NCI-H82 (cell line): Measurements from ENCODE around the gene A1BG.
"Not testable (repeated sequence)": the region's sequence is repeated elsewhere in the genome, so short reads cannot be mapped to it uniquely, and the experiment has no call there.

Experiments
- DNase-seq: peaks from one replicate; lab custom pipeline; 2025; lab: John Stamatoyannopoulos, UW

The A1BG gene

DNA sequence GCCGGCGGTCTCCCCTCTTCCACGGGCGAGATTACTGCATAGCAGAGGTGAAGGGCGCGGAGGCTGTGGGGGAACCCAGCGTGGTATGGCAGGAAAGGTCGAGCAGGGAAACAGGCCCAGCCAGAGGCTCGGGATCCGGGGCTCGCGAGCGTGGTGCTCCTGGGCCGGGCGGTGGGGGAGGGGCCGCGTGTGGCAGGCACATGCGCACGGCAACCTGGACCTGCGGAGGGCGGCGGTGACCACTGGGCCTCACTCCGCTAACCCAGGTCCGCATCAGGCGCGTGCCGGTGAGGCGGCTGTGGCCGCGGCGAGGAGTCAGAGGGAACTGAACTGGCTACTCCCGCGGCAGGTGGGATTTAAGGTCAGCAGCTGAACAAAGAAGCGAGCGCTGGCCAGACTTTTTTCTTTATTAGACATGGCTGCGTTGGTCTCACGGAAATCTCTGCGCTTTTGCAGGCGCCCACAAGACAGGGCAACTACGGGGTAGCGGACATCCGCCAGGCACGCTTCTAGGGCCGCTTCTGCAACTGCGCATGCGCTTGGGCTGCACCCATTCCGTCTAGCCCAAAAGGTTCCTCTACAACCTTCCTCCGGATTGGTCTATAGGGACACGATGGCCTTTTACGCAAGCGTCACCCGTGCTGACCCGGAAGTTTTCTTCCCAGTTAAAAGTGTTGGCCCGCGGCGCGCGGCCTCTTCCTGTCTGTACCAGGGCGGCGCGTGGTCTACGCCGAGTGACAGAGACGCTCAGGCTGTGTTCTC lies 33.5 kb upstream of the A1BG start, which contains the start of gene RPS5:
Gene RPS5 (plus strand): TSS at position 694 of the 762 bp plus-strand sequence. CDS start 869 bp downstream, outside the sequence.
- DNase-seq: peak; percentile 100

DNA sequence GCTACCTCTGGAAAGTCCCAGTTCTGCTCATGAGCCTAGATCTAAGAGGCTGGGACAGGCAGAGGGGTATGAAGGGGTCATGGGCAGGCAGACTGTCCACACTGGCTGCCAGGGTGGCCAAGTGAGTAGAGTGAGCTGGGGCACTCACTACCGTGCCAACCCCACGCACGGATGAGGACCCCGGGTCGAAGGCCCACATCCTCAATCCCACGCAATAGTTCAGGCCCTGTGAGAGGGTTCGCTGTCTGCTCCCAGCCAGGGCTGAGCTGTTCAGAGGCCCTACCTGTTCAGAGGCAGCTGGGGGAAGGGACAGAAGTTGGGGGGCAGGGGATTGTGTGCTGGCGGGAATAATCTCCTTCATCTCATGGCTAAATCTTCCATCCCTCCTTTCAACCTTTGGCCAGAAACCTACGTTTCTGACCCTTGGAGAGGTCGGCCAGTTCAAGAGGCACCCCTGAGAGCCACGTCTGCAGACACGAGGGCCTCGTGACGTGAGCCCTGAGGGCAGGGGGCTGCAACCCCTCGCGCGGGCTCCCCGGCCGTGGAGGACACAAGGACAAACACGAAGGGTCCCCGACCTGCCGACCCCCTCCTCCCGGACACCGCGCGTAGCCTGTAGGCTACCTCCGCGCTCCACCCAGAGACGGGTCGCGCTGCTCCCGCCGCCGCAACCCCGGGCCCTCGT lies 32.7 kb upstream of the A1BG start:
- DNase-seq: peak; percentile 43

DNA sequence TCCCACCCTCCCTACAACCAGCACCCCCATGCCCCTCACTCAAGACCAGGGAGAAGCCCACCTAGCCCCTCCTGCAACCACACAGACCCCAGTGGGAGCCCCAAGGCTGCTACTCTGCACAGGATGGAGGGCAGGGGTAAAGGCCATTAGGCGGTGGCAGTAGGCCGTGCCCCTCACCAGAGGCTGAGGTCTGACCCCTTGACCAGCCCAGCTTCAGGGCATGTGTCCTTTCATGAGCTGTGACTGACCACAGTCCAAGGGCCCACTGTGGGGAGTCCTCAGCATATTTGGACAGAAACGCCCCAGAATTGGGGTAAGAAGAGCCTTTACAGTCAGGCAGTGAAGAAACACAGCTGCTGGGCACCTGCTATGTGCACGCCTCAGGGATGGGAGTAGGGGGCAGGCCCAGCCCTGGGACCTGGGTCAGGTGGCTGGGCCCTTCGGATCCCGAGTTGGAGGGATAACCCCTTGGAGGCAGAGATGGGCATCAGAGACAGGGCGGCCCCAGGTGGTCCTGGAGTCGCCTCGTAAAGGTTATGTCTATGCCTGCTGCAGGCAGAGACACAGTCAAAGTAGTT lies 32.1 kb upstream of the A1BG start:
- no peak for DNase-seq

DNA sequence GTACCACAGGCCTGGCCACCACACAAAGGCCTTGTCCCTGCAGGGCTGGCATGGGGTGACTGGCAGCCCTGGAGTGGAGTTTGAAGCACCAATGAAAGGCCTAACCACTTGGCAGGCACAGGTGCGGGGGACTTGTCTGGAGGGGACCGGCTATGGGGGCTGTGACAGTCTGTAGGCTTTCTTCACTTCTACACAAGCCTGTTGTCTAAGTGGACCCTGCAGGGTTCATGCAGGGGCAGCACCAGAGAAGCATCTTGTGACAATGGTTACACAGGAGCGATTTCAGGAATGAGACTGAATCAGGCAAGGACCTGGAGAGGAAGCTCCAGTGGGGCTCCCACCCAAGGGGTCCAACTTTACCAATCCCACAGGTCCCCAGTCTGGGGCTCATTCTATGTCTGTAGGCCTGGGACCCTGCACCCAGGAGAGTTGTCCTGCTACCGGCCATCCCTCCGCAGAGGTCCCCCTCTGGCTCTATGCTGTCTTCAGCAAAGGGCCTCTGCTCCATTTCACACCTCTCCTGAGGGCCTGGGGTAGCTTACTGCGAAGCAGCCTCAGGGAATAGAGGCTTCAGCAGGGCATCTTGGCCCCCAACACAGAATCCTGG lies 29.8 kb upstream of the A1BG start:
- DNase-seq: no peak

DNA sequence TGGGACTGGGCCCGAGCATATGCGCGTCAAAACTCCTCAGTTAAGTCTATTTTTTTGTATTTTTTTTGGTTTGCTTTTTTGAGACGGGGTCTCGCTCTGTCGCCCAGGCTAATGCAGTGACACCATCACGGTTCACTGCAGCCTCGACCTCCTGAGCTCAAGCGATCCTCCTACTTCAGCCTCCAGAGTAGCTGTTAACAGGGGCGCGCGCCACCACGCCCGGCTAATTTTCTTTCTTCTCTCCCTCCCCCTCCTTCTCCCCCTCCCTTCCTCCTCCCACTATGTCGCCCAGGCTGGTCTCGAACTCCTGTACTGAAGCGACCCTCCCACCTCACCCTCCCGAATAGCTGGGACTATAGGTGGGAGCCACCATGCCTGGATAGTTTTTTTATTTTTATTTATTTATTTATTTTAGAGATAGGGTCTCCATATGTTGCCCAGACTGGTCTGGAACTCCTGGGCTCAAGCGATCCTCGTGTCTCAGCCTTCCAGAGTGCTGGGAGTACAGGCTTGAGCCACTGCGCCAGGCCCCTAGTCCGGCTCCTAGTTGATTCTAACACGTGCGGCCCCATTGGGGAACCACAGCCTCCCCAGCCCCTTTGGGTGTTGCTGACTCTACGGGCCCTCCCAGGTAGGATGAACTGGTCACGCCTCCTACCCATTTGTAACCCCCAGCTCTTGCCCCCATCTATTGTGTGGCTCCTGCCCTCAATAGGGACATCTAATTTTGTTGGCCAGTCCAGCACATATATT lies 28.3 kb upstream of the A1BG start:
- no peak for DNase-seq

DNA sequence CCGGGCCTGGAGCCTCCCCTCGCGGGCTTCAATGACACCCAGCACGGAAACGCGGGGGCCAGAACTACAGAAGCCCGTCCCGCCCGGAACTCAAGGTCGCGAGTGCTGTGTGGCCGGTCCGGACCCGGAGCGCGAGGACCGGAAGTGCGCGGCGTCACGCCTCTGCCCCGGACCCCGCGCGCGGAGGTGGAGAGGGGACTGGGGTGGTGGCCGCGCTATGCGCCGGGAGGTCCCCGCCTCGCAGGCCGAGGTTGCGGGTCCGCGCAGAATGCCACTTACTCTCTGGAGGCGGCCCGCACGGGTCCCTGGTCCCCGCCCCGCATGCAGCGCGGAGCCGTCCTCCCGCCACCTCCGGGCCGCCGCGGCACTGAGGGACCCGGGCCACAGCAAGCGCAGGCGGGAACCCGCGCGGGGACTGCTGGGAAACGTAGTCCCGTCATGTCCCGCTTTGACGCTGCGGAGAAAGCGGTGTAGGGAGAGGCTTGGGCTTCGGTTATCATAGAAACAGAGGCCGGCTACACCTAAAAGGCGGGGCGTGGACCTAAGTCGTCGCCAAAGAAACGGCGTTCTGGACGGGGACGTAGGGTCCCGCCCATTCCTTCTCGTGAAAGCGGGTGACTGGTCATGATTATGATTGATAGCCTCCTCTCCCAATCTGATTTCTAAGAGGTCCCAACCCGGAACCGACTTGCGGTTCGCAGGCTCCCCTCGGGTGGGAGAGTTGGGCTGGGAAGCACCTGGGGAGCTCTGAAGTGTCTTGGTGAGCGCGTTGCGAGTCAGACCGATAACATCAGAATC lies 27.6 kb upstream of the A1BG start, which contains the start of gene ZNF837:
Gene ZNF837 (minus strand): TSS at position 369 of the 798 bp plus-strand sequence. CDS start 11,698 bp downstream, outside the sequence.
- DNase-seq: peak; percentile 100

DNA sequence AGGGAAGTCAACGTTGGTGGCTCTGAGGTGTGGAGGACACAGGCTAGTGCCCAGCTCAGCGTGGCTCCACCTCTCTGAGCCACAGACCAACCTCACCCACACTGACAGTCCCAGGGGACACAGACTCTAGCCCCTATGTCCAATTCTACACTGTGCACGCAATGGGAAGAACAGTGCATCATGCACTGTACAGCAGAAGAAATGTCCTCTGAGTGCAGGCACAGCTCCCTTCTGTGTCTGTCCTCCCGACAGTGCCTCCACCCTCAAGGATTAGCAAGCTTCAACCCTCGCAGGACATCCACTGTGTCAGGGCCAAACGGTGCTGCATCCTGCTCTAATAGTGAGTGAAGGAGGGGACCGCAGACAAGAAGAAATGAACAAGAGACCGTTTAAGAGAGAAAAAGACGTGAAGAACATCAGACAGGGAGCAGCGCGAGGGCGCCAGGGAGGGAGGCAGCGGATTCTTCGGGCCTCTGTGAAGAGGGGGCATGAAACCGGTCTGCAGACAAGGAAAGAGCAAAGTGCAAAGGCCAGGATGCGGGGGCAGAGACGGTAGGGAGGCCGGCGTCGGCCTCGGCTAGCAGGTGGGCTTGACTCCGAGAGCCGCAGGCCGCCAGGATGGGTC lies 26.9 kb upstream of the A1BG start:
- peak; percentile 58 for DNase-seq

DNA sequence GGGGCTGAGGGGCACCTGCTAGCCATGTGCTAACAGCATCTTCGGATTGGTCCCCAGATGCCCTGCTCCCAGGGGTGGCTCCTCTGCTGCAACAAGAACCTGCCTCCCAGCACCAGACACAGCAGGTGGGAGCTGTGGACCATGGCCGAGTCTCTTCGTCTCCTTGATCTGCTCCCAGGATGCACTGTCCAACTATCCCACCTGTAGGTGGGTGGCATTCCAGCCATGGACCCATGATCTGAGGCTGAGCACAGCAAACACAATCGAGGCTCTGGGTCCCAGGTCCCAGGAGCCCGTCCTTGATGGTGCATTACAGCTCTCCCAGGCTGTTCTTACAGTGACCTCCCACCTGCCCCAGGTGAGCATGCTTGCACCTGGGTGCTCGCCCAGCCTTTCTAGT lies 26.0 kb upstream of the A1BG start:
- no peak for DNase-seq

DNA sequence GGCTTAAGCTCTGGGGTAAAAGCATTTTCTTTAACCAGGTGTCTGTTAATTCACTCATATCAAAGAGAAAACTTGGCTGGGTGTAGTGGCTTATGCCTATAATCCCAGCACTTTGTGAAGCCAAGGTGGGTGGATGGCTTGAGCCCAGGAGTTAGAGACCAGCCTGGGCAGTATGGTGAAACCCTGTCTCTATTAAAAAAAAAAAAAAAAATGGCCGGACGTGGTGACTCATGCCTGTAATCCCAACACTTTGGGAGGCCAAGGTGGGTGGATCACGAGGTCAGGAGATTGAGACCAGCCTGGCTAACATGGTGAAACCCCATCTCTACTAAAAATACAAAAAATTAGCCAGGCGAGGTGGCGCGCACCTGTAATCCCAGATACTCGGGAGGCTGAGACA lies 23.4 kb upstream of the A1BG start:
- not testable (repeated sequence) for DNase-seq

DNA sequence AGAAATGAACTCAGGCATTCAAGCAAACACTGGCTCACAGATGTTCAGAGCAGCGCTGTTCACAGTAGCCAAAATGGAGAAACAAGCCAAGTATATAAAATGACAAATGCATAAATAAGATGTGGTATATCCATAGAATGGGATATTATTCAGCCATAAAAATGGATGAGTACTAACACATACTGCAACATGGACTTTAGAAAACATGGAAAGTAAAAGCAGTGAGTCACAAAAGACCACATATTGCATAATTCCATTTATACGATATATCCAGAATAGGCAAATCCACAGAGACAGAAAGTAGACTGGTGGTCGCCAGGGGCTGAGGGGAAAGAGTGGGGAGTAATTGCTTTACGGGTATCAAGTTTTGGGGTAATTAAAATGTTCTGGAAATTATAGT lies 20.9 kb upstream of the A1BG start:
- DNase-seq: no peak

DNA sequence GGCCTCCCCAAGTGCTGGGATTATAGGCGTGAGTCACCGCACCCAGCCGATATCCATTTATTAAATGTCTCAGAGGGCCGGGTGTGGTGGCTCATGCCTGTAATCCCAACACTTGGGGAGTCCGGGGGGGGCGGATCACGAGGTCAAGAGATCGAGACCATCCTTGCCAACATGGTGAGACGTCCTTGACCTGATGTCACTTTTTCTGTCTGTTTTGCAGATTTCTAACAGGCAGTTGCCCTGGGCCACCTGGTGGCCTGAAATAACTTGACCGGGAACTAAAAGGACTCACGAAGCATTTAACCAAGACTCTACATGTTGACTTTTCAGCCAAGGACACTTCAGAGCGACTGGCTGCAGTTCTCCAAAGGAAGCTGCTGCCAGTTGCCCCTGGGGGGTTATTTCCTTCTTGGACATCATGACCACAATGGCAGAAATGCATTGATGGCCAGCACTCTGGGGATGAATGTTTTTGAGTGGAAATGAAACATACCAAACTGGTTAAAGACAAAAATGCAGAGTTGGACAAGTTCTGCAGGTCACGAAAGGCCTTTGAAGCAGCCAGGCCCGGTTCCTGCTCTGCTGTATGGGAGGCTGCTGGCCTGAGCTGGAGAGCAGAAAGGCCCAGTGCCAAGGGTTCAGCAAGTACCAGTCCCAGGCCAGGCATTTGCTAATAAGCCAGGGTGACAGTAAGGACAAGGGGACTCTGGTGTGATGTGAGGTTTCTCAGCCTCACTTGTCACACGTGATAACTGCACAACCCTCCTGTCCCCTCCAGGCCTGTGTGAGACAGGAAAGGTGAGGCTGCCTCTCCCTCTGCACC lies 19.2 kb upstream of the A1BG start:
- no peak for DNase-seq

DNA sequence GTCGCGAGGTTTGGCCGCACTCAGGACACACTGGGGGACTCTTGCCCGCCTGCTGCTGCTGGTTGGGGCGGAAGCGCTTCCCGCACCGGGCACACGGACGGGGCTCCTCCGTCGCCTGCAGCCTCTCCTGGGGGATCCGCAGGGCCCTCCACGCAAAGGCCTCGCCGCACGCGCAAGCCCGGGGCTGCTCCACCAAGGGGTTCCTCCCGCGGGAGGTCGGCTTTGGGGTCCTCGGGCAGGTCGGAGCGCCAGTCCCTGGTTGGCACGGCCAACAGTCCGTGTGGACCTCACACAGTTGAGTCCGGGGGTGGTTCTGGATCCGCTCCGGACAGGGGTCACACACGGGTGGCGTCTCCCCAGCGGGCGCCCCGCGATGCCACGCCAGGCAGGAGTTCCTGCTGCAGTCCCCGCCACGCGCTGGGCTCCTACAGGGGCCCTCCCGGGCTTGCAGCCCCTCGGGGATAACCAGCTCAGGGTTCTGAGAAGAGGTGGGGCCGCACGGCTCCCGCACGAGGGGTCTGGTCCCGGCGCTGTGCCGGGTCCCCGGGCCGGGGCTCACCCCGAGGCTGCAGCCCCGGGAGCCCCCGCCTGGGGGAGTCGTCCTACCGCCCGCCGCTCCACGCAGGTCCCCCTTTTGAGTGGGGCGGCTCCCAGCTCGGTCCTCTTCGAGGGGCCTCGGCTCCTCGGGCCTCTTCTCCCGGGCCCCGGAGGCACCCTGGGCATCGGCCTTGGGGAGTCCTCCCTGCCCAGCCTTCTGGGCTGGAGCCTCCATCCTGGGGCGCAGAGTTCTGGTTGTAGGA lies 15.5 kb upstream of the A1BG start:
- DNase-seq: no peak

DNA sequence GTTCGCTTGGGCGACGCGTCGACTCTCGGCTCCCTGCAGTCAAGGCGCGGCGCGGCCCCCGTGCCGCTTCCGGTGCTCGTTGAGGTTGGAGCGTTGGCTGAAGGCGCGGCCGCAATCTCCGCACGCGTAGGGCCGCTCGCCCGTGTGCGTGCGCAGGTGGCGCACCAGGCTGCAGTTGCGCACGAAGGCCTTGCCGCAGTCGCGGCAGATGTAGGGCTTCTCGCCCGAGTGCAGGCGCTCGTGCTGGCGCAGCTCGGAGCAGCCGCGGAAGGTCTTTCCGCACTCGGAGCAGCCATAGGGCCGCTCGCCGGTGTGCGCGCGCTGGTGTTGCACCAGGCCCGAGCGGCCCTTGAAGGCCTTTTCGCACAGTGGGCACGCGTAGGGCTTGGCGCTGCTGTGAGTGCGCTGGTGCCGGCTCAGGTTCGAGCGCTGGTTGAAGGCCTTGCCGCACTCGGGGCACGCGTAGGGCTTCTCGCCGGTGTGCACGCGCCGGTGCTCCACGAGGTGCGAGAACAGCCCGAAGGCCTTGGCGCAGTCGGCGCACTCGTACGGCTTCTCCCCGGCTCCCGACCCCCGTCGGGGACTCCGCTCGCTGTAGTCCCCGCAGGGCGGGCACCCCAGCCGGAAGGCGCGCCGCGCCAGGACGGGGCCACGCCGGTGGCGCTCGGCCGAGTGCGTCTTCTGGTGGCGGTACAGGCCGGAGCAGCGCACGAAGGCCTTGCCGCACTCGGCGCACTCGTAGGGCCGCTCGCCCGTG lies 14.6 kb upstream of the A1BG start:
- DNase-seq: no peak

DNA sequence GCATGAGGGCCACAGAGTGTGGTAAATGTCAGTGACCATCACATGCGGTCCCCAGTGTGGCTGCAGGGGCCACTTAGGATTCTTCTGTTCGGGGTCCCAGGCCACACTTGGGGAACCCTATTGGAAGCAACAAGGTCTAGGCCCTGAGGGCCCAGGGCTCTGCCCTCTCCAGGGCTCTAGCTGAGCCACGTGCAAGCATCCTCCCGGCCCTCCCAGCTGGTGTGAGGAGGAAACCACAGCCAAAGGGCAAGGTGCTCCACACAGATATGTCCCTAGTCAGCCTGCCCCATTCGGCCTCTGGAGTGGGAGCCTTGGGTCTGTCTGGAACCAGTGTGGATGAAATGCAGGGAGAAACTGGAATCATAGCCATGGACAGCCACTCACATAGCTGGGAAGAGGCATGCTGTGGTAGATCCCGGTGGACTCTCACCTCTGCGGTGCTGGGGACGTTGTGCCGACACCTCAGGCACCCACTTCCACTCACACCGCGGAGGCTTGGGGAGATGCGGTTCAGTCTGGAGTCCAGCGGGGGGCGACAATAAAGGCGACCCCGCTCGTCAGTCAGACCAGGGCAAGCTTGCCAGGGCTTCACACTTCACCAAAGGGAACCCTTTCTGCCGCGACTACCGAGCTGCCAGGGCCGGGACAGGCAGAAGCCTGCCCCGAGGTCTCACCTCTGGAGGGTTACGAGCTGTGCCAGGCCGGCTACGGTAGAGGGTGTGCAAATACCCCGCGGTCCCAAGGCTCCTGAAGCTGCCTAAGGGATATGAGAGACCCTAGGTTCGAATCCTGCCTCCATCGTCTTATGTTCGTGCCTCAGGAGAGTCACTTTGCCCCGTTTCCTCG lies 13.5 kb upstream of the A1BG start:
- DNase-seq: no peak

DNA sequence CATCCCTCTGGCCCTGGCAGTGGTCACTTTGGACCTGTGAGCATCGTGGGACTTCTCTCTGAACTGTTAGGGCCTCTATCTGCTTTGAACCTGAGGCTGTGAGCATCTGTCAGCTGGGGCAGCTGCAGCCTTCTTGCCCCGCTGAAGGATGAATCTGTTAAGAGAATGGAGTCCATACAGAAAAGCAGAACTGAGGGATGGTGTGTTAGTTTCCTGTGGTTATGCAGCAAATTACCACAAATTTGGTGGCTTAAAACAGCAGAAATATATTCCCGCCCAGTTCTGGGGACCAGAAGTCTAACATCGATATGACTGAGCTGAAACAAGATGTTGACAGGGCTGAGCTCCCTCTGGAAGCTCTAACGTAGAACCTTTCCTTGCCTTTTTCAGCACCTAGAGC lies 10.9 kb upstream of the A1BG start:
- DNase-seq: no peak

DNA sequence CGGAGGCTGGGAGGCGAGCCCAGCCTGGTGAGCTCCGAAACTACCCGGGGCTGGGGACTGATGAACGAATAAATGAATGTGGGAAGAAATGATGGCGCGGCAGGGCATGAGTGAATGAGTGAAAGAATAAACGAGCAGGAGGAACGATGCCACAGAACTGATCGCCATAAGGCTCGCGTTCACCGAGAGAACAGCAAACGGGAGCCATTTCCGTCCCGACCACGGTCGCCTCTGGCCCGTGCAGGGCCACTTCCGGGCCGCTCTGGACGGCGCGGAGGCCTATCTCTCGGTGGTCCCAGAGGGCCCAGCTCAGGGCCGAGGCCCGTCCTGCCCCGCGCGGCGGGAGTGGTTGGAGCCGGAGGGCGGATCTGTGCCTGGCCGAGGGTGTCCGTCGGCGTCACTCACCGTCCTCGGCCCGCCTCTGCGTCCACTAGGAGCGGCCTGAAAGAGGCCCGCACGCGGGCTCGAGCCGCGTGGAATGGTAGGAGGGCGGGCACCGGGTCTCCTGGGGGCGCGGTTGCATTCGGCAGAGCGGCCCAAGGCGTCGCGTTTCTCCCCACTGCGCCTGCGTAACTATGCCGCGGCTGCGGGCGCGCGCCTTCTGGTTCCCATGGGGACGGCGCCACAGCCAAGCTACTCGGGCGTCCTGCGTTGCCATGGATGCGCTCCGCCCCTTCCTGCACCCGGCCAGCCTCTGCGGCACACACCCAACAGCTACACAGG lies 9.1 kb upstream of the A1BG start, which contains the start of gene ZNF497:
Gene ZNF497 (minus strand): TSS at position 480 of the 723 bp plus-strand sequence. CDS start 5,116 bp downstream, outside the sequence.
- DNase-seq: peak; percentile 97
